CD14-positive monocyte (primary cell): ENCODE data around the gene PPP2R2D. TPM values are rescaled to one million over a fixed set of nuclear protein-coding genes. Genes with fewer than 3 reads are reported as not detected.

ENCODE experiments used
- DNase-seq, 3 donors: peaks; one replicate each; pipeline ENCODE4 v3.0.0-alpha.2; 2011 to 2022
- H2AFZ ChIP-seq: 2 replicates; pipeline ENCODE4 v1.6.0; 2012; ENCODE audit warnings: mild to moderate bottlenecking, low read depth, low read length, inconsistent platforms; ENCODE audit not compliant: insufficient read depth, poor library complexity, severe bottlenecking
- H3K27ac ChIP-seq, 2 donors: 1 replicate in 1 of 2; 2 replicates in 1 of 2; pipeline ENCODE4 v1.5.1; 2012 to 2013; ENCODE audit warnings: low read length in 2 of 2, control low read depth in 1 of 2, inconsistent platforms in 1 of 2, low read depth in 1 of 2, mild to moderate bottlenecking in 1 of 2
- H3K27me3 ChIP-seq, 2 donors: one replicate each; pipeline versions ENCODE4 v1.6.0 to v1.6.1; 2011 to 2013; ENCODE audit warnings: low read length in 2 of 2; ENCODE audit not compliant: control insufficient read depth in 2 of 2, insufficient read depth in 2 of 2
- H3K36me3 ChIP-seq, 2 donors: replicated peaks in 1 of 2; 1 replicate in 1 of 2; 2 replicates in 1 of 2; pipeline versions ENCODE4 v1.5.1 to v1.6.1; 2012 to 2013; ENCODE audit warnings: low read length in 2 of 2, control low read depth in 1 of 2, inconsistent platforms in 1 of 2, mild to moderate bottlenecking in 1 of 2; ENCODE audit not compliant: insufficient read depth in 2 of 2, control insufficient read depth in 1 of 2
- H3K4me1 ChIP-seq, 2 donors: 1 replicate in 1 of 2; 2 replicates in 1 of 2; pipeline versions ENCODE4 v1.5.1 to v1.6.1; 2012 to 2013; ENCODE audit warnings: low read length in 2 of 2, control low read depth in 1 of 2, inconsistent platforms in 1 of 2, mild to moderate bottlenecking in 1 of 2, moderate library complexity in 1 of 2; ENCODE audit not compliant: insufficient read depth in 2 of 2, control insufficient read depth in 1 of 2
- H3K4me2 ChIP-seq: replicated peaks from 2 replicates; pipeline ENCODE3; 2012; ENCODE audit warnings: low read length, moderate library complexity, mild to moderate bottlenecking; ENCODE audit not compliant: poor library complexity, severe bottlenecking; ENCODE audit errors: extremely low read depth
- H3K4me3 ChIP-seq, 3 experiments: fragments of 200-600 bp in 1 of 3; sonication (generic) in 1 of 3; replicated peaks in 1 of 3; 1 replicate in 2 of 3; 2 replicates in 1 of 3; pipeline ENCODE4 v1.5.1; 2011 to 2013; ENCODE audit warnings: low read length in 3 of 3, mild to moderate bottlenecking in 3 of 3, control low read depth in 2 of 3, low read depth in 2 of 3, inconsistent platforms in 1 of 3, moderate library complexity in 1 of 3
- H3K79me2 ChIP-seq: 2 replicates; pipeline ENCODE4 v1.6.0; 2012; ENCODE audit warnings: mild to moderate bottlenecking, control low read depth, inconsistent platforms, low read length, moderate library complexity; ENCODE audit not compliant: insufficient read depth
- H3K9ac ChIP-seq: 2 replicates; pipeline ENCODE4 v1.6.0; 2017; ENCODE audit warnings: low read length, mild to moderate bottlenecking; ENCODE audit not compliant: insufficient read depth, poor library complexity, severe bottlenecking
- H3K9me3 ChIP-seq, 2 donors: replicated peaks in 1 of 2; 1 replicate in 1 of 2; 2 replicates in 1 of 2; pipeline versions ENCODE4 v1.5.1 to v1.6.1; 2012 to 2013; ENCODE audit warnings: low read length in 2 of 2, control low read depth in 1 of 2; ENCODE audit not compliant: control insufficient read depth in 1 of 2, insufficient read depth in 1 of 2
- H4K20me1 ChIP-seq: 2 replicates; pipeline ENCODE4 v1.6.0; 2012; ENCODE audit warnings: mild to moderate bottlenecking, low read length, control low read depth, moderate library complexity; ENCODE audit not compliant: insufficient read depth
- H3K27ac Mint-ChIP-seq, 7 donors: one replicate each; pipeline ENCODE4 v1.8.0; 2020; ENCODE audit warnings: mild to moderate bottlenecking in 7 of 7, mixed read lengths in 7 of 7, moderate library complexity in 6 of 7, inconsistent platforms in 2 of 7
- H3K27me3 Mint-ChIP-seq, 3 donors: one replicate each; pipeline ENCODE4 v1.8.0; 2021 to 2022; ENCODE audit warnings: low read depth in 3 of 3, mild to moderate bottlenecking in 3 of 3, mixed read lengths in 3 of 3, moderate library complexity in 3 of 3, inconsistent platforms in 1 of 3
- H3K36me3 Mint-ChIP-seq, 2 donors: one replicate each; pipeline ENCODE4 v1.8.0; 2020; ENCODE audit warnings: mixed read lengths in 2 of 2, inconsistent platforms in 1 of 2, mild to moderate bottlenecking in 1 of 2
- H3K4me1 Mint-ChIP-seq: one replicate; pipeline ENCODE4 v1.8.0; 2020; ENCODE audit warnings: mild to moderate bottlenecking, mixed read lengths
- H3K4me3 Mint-ChIP-seq, 2 donors: one replicate each; pipeline ENCODE4 v1.8.0; 2020; ENCODE audit warnings: mild to moderate bottlenecking in 2 of 2, mixed read lengths in 2 of 2, moderate library complexity in 1 of 2
- H3K9me3 Mint-ChIP-seq, 7 donors: one replicate each; pipeline ENCODE4 v1.8.0; 2020 to 2022; ENCODE audit warnings: mixed read lengths in 7 of 7, mild to moderate bottlenecking in 6 of 7, moderate library complexity in 6 of 7, inconsistent platforms in 2 of 7
- WGBS: methylation state at CpG from one replicate; pipeline ENCODE4 v1.1.5; 2013; ENCODE audit warnings: missing lambda C conversion rate; ENCODE audit not compliant: insufficient coverage; 5-methylcytosine and 5-hydroxymethylcytosine counted together
- intact Hi-C, 2 donors: fragments of 100-400 bp; cut with micrococcal nuclease; formaldehyde crosslinking; loops; one replicate each; pipeline versions ENCODE4 v1.15.0 to v1.15.1; 2023
- polyA plus RNA-seq, 3 donors: library from polyadenylated mRNA; depleted of rRNA in 1 of 3; unstranded in 2 of 3; stranded (reverse) in 1 of 3; fragments of 300-500 nt in 2 of 3; fragments of >200 nt in 1 of 3; fragmentation: Illumina TruSeq in 2 of 3; gene quantifications; 1 replicate in 2 of 3; 2 replicates in 1 of 3; pipeline ENCODE4 v1.2.3, GENCODE V29; 2012 to 2021
- TF ChIP-seq, protein P1 (sequence below): fragments of 200-600 bp; IDR thresholded peaks from one replicate; pipeline ENCODE4 v1.8.0; 2022; ENCODE audit warnings: antibody characterized with exemption, mild to moderate bottlenecking

The PPP2R2D gene
- polyA plus RNA-seq, 3 donors: 12.8 to 23.5 (median 12.9) TPM

DNA sequence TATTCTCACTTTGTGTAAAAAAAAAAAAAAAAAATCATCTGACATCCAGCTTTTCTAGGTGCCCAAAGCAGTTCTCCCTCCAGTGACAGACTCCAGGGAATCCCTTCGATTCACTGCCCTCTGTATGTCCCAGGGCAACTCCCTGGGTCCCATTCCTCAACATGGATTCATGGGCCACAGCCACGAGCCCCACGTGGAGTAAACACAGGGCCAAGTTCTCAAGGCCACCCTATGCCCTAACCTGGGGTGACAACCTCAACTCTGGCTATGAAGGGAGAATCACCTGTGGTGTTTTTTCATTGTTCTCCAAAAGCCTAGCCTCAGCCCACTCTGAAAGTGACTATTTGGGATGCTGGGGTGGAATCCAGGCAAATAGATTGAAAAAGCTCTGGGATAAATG is 77.6 kb downstream of the PPP2R2D start:
- 88% methylated on average over 1 of the region's 3 CpGs for WGBS
- intact Hi-C loops: no loop called here
- H3K4me1 Mint-ChIP-seq: peaks cover 13% of the 10 kb centered on the region

DNA sequence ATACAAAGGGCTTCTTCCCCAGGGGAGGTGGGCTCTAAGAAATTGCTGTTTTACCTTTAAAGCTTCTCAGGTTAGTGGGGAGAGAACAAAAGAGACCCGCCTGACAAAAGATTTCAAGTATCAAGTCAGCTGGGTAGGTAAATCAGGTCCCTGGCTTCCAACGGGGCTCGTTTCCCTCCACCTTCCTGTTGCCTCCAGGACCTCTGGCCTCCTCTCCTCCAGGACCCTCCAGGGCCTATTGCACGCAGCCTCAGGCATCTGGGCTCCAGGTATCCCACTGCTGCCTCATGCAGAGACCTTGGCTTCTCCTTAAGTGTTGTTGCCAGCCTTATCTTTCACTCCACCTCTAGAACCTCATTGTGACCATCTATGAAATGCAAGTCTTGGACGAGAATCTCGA is 78.0 kb downstream of the PPP2R2D start:
- Histone ChIP-seq H3K9me3 (peaks cover 0 to 11% of the 10 kb centered on the region in 2 donors), H2AFZ (no peak overlapping the region), H3K27me3 (peaks cover 28 to 50% of the 10 kb centered on the region in 2 donors), H3K4me1 (peaks cover 10 to 19% of the 10 kb centered on the region in 2 donors), H3K36me3 (no peaks in the 10 kb centered on the region), H3K4me2 (no peak overlapping the region), H3K4me3 (no peak overlapping the region), H3K79me2 (no peaks in the 10 kb centered on the region), H3K9ac (no peak overlapping the region), H3K27ac (no peak overlapping the region), H4K20me1 (no peaks in the 10 kb centered on the region)
- intact Hi-C loops: no loop called here
- H3K27me3 Mint-ChIP-seq: peaks cover 45 to 57% (median 46%) of the 10 kb centered on the region in 3 donors
- no peak overlapping the region for H3K27ac Mint-ChIP-seq
- peaks cover 0 to 23% (median 10%) of the 10 kb centered on the region in 7 donors for H3K9me3 Mint-ChIP-seq
- H3K4me1 Mint-ChIP-seq: peaks cover 13% of the 10 kb centered on the region
- no peak for DNase-seq
- 82% methylated on average over 4 of the region's 6 CpGs for WGBS
- TF ChIP-seq, protein P1, sequence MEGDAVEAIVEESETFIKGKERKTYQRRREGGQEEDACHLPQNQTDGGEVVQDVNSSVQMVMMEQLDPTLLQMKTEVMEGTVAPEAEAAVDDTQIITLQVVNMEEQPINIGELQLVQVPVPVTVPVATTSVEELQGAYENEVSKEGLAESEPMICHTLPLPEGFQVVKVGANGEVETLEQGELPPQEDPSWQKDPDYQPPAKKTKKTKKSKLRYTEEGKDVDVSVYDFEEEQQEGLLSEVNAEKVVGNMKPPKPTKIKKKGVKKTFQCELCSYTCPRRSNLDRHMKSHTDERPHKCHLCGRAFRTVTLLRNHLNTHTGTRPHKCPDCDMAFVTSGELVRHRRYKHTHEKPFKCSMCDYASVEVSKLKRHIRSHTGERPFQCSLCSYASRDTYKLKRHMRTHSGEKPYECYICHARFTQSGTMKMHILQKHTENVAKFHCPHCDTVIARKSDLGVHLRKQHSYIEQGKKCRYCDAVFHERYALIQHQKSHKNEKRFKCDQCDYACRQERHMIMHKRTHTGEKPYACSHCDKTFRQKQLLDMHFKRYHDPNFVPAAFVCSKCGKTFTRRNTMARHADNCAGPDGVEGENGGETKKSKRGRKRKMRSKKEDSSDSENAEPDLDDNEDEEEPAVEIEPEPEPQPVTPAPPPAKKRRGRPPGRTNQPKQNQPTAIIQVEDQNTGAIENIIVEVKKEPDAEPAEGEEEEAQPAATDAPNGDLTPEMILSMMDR: no peak
- H3K36me3 Mint-ChIP-seq: peaks cover 0 to 9% of the 10 kb centered on the region in 2 donors
- H3K4me3 Mint-ChIP-seq: peak overlapping the region in 1 of 2 donors; percentile 42

More for the DNA sequence above, 77.6 kb downstream of the PPP2R2D start:
- peaks cover 0 to 11% of the 10 kb centered on the region in 2 donors for H3K9me3 ChIP-seq
- no peak overlapping the region for H3K4me3 ChIP-seq
- peaks cover 23 to 45% of the 10 kb centered on the region in 2 donors for H3K27me3 ChIP-seq
- H3K4me2 ChIP-seq: no peak overlapping the region
- Mint-ChIP-seq H3K9me3 (peaks cover 0 to 23% (median 10%) of the 10 kb centered on the region in 7 donors), H3K27ac (peak overlapping the region in 1 of 7 donors; percentile 66), H3K4me3 (no peak overlapping the region), H3K27me3 (peaks cover 42 to 52% (median 44%) of the 10 kb centered on the region in 3 donors), H3K36me3 (peaks cover 0 to 9% of the 10 kb centered on the region in 2 donors)
- no peak overlapping the region for H3K9ac ChIP-seq
- no peaks in the 10 kb centered on the region for H4K20me1 ChIP-seq
- H3K27ac ChIP-seq: no peak overlapping the region
- DNase-seq: no peak
- no peaks in the 10 kb centered on the region for H3K36me3 ChIP-seq
- no peak overlapping the region for H2AFZ ChIP-seq
- no peaks in the 10 kb centered on the region for H3K79me2 ChIP-seq
- TF ChIP-seq, protein P1: no peak
- peaks cover 10 to 19% of the 10 kb centered on the region in 2 donors for H3K4me1 ChIP-seq
